Muscle layer of colon (tissue), 2 donors: ENCODE results near the gene MEF2C.

Source experiments
- H3K27ac ChIP-seq: one replicate; pipeline ENCODE4 v1.7.0; 2013; ENCODE audit warnings: low read depth, mild to moderate bottlenecking, low read length, moderate library complexity
- H3K27me3 ChIP-seq, 2 donors: one replicate each; pipeline ENCODE4 v1.7.0; 2013; ENCODE audit warnings: low read length in 2 of 2, mild to moderate bottlenecking in 2 of 2; ENCODE audit not compliant: insufficient read depth in 2 of 2, control insufficient read depth in 1 of 2
- H3K36me3 ChIP-seq: one replicate; pipeline ENCODE4 v1.7.0; 2013; ENCODE audit warnings: mild to moderate bottlenecking, low read length; ENCODE audit not compliant: insufficient read depth
- H3K4me1 ChIP-seq: one replicate; pipeline ENCODE4 v1.7.0; 2013; ENCODE audit warnings: mild to moderate bottlenecking, low read length; ENCODE audit not compliant: insufficient read depth
- H3K4me3 ChIP-seq, 2 donors: one replicate each; pipeline ENCODE4 v1.7.0; 2013; ENCODE audit warnings: low read length in 2 of 2, low read depth in 1 of 2, mild to moderate bottlenecking in 1 of 2, moderate library complexity in 1 of 2
- H3K9ac ChIP-seq: one replicate; pipeline ENCODE4 v1.7.0; 2013; ENCODE audit warnings: low read length
- H3K9me3 ChIP-seq: one replicate; pipeline ENCODE4 v1.7.0; 2013; ENCODE audit warnings: mild to moderate bottlenecking, low read length
- donor health status: abdominal sarcoma.
- donor health status: Adenocarcinoma of cecum.

Gene MEF2C

GRCh38 chr5:88727705-88728313 lies 155.2 kb downstream of the MEF2C start:
- H3K9ac ChIP-seq, result no peak overlapping the region
- H3K4me3 ChIP-seq, result no peak overlapping the region
- peaks cover 16% of the 10 kb centered on the region for H3K4me1 ChIP-seq
- no peak overlapping the region for H3K27ac ChIP-seq
- no peaks in the 10 kb centered on the region for H3K9me3 ChIP-seq
- no peaks in the 10 kb centered on the region for H3K27me3 ChIP-seq
- H3K36me3 ChIP-seq, result peaks cover 28% of the 10 kb centered on the region

DNA sequence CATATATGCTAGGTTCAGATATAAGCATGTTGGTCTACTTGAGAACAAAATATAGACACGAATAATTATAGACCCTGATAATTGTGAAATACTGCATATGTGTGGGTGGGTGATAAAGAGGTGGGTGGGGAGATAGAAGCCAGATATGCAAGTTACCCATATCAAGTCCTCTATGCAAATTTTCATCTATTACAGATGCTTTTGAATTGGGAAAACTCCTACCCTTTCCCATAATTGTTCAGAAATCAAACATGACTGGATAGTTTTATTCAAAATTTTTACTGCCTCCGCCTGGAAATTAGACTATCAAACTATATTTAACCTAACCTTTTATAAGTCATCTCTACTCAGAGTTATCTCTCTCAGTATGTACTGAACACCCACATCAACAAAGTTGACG lies 157.5 kb downstream of the MEF2C start:
- Histone ChIP-seq H3K27ac (no peak overlapping the region), H3K4me3 (no peak overlapping the region), H3K9me3 (no peaks in the 10 kb centered on the region), H3K36me3 (peaks cover 37% of the 10 kb centered on the region), H3K4me1 (peaks cover 6% of the 10 kb centered on the region), H3K27me3 (no peaks in the 10 kb centered on the region), H3K9ac (no peak overlapping the region)

DNA sequence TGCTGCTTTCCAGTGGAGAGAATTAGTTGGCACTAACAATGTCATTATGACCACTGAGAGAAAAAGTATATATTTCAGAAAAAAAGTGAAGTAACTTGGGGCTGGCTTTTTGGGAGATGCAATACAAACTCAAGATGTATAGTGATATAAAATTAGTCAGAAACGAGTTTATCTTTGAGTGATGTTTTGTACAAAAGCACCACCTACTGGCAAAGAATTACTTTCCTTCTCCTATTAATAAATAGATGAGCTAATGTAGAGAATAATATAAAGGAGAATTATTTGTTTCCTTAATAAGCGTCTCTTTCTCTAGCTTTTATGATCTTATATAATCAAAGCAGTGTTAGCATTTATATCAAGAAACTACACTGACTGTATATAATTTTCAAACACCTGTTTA lies 158.8 kb downstream of the MEF2C start:
- Histone ChIP-seq H3K9me3 (no peaks in the 10 kb centered on the region), H3K4me3 (no peak overlapping the region), H3K27ac (no peak overlapping the region), H3K9ac (no peak overlapping the region), H3K4me1 (no peaks in the 10 kb centered on the region), H3K36me3 (peaks cover 31% of the 10 kb centered on the region), H3K27me3 (no peaks in the 10 kb centered on the region)

DNA sequence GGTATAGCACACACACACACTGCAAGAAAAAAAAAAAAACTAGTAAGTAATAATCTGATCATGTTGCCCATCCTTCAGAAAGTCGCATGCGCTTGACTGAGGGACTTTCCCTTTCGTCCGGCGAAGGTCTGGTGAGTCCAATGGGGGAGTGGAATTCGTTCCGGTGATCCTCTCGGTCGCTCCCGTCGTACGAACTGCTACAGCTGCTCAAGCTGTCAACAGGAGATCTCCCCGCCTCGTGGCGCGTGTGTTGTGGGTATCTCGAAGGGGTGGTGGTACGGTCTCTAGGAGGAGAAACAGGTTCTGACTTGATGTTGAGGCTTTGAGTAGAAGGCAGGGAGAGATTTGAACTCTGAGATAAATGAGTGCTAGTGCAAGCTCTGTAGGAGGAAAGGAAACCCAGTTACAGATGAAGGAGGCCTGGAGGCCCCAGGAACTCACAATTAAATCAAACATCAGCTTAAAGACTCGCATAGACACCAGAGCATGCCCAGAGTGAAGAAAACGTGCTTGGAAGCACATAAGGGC lies 160.4 kb downstream of the MEF2C start:
- no peaks in the 10 kb centered on the region for H3K27me3 ChIP-seq
- no peaks in the 10 kb centered on the region for H3K4me1 ChIP-seq
- no peak overlapping the region for H3K4me3 ChIP-seq
- no peak overlapping the region for H3K9ac ChIP-seq
- H3K9me3 ChIP-seq, result no peaks in the 10 kb centered on the region
- no peak overlapping the region for H3K27ac ChIP-seq
- H3K36me3 ChIP-seq, result peaks cover 31% of the 10 kb centered on the region

- Histone ChIP-seq H3K27me3 (no peaks in the 10 kb centered on the region), H3K27ac (no peak overlapping the region), H3K36me3 (peaks cover 10% of the 10 kb centered on the region), H3K9me3 (no peaks in the 10 kb centered on the region), H3K4me3 (no peak overlapping the region), H3K4me1 (no peaks in the 10 kb centered on the region), H3K9ac (no peak overlapping the region)
These were observed 163.6 kb downstream of the MEF2C start for GRCh38 chr5:88719434-88719833.

- no peaks in the 10 kb centered on the region for H3K27me3 ChIP-seq
- H3K4me1 ChIP-seq, result no peaks in the 10 kb centered on the region
- H3K4me3 ChIP-seq, result no peak overlapping the region
- peaks cover 10% of the 10 kb centered on the region for H3K36me3 ChIP-seq
- no peak overlapping the region for H3K9ac ChIP-seq
- no peaks in the 10 kb centered on the region for H3K9me3 ChIP-seq
- H3K27ac ChIP-seq, result no peak overlapping the region
These were observed 164.2 kb downstream of the MEF2C start for GRCh38 chr5:88718736-88719135.

DNA sequence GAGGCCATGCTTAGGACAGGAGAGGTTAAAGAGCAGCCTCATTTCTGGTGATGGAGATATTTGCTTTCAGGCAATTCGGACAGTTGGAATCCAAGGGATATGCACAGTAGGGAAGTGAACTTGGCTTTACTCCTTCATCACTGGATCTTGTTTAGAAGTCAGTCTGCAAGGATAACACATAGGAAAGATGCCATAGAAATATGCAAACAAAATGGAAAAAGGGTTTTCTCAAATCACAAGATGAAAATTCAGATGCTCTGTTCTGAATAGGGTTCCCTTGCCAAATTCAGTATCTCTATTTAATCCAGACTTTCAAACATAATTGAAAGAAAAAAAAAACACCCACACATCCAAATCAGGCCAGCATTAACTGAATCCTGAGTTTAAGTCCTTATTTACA lies 166.9 kb downstream of the MEF2C start:
- no peak overlapping the region for H3K27ac ChIP-seq
- no peaks in the 10 kb centered on the region for H3K4me1 ChIP-seq
- H3K9me3 ChIP-seq, result no peaks in the 10 kb centered on the region
- no peaks in the 10 kb centered on the region for H3K27me3 ChIP-seq
- H3K36me3 ChIP-seq, result no peaks in the 10 kb centered on the region
- no peak overlapping the region for H3K9ac ChIP-seq
- H3K4me3 ChIP-seq, result no peak overlapping the region

- Histone ChIP-seq H3K36me3 (no peaks in the 10 kb centered on the region), H3K9me3 (no peaks in the 10 kb centered on the region), H3K27ac (no peak overlapping the region), H3K9ac (no peak overlapping the region), H3K4me3 (no peak overlapping the region), H3K27me3 (no peaks in the 10 kb centered on the region), H3K4me1 (no peaks in the 10 kb centered on the region)
These were observed 167.5 kb downstream of the MEF2C start for GRCh38 chr5:88715503-88715902.

DNA sequence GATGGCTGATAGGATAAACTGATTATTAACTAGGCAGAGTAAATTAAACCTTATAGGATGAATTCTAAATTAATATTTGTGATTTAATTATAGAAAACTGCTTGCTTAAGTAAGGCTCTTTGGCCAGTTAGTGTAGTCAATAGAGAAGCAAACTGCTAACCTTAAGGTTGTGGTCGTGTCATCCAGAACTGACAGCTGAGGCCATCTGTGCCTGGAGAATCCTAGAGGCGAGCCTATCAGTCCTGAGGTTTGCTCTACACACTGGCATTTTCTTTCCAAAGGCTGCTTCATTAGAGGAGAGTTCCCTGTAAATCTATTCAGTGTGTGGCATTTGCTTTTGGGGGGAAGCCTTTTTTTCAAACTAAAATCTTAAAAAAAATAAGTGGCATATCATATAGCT lies 169.2 kb downstream of the MEF2C start:
- Histone ChIP-seq H3K9ac (no peak overlapping the region), H3K4me1 (no peaks in the 10 kb centered on the region), H3K27ac (no peak overlapping the region), H3K4me3 (no peak overlapping the region), H3K27me3 (no peaks in the 10 kb centered on the region), H3K36me3 (no peaks in the 10 kb centered on the region), H3K9me3 (no peaks in the 10 kb centered on the region)

DNA sequence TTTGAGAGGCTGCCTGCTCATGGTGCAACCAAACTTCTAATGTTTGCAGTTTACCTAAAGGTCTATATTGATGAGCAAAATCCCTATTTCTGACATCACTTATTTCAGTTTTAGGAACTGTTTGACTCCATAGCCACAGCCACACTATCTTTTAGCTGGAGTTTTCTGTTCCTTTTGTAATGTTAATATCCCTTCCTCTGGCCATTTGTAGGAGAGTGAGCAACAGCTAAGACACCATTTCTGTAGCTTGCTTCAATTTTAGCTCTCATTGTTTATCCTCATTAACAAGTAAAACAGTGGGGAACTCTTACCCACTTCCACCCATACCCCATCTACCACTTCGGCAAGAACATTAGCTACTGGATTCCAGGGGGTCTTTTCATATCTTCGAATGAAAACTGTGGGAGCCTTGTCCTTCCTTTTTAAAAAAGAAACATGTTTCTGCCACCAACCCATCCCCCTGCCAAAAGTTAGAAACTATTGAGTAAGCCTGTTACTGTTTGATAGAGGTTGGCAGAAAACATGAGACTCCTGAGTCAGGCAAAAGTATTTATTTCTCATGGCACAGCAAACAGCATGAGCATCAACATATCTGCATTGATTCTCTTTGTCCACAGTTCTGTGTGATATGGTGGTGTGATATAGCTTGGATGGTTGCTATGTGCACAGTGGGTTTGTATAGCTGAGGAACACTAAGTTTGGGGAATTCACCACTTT lies 174.1 kb downstream of the MEF2C start:
- no peaks in the 10 kb centered on the region for H3K9me3 ChIP-seq
- H3K9ac ChIP-seq, result no peak overlapping the region
- H3K27me3 ChIP-seq, result no peaks in the 10 kb centered on the region
- no peaks in the 10 kb centered on the region for H3K4me1 ChIP-seq
- no peak overlapping the region for H3K4me3 ChIP-seq
- H3K36me3 ChIP-seq, result no peaks in the 10 kb centered on the region
- no peak overlapping the region for H3K27ac ChIP-seq

DNA sequence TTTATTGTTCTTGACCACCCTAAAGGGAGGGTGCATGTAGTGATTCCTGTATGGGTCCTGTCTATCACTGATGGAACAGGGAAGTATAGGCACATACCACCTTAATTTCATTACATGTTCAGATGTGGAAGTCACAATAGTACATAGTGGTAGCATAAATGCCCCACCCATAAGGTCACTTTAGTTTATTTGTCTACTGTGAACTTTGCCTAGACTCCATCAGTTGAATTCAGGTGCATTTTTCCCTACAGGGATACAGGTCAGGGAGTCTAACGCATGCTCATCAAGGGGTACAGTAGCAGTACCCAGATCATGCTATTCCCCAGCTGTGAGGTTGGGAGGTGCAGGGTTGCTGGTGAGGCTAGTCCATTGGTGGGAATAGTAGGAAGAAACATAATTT lies 175.0 kb downstream of the MEF2C start:
- Histone ChIP-seq H3K9ac (no peak overlapping the region), H3K4me1 (no peaks in the 10 kb centered on the region), H3K27ac (no peak overlapping the region), H3K9me3 (no peaks in the 10 kb centered on the region), H3K4me3 (no peak overlapping the region), H3K36me3 (no peaks in the 10 kb centered on the region), H3K27me3 (no peaks in the 10 kb centered on the region)
